Putamen (tissue), 1 donor: ENCODE measurements around the gene IPMK.

Source experiments
- DNase-seq: peaks from one replicate; pipeline ENCODE4 v3.0.0-alpha.2; 2016; ENCODE audit warnings: low spot score

The IPMK gene

GRCh38 chr10:58267713-58268453 is at the start of gene IPMK:
Gene IPMK (minus strand): TSS chr10:58267894. CDS start chr10:58267611, 283 bp downstream.
- peak; percentile 95 for DNase-seq

- no peak for DNase-seq
These were observed 49.2 kb upstream of the IPMK start for GRCh38 chr10:58316874-58317273.

- DNase-seq: no peak
These were observed 43.3 kb upstream of the IPMK start for GRCh38 chr10:58311026-58311425.

GRCh38 chr10:58307676-58308075 is 40.0 kb upstream of the IPMK start:
- no peak for DNase-seq

- DNase-seq: no peak
These were observed 38.1 kb upstream of the IPMK start for GRCh38 chr10:58305821-58306220.

- no peak for DNase-seq
These were observed 36.5 kb upstream of the IPMK start for GRCh38 chr10:58304099-58304633.

GRCh38 chr10:58302254-58302653 is 34.6 kb upstream of the IPMK start:
- DNase-seq: no peak

GRCh38 chr10:58300676-58301075 is 33.0 kb upstream of the IPMK start:
- DNase-seq: no peak

GRCh38 chr10:58299580-58299979 is 31.9 kb upstream of the IPMK start:
- DNase-seq: peak; percentile 25

GRCh38 chr10:58293989-58294388 is 26.3 kb upstream of the IPMK start:
- DNase-seq: no peak

GRCh38 chr10:58291538-58292174 is 24.0 kb upstream of the IPMK start:
- DNase-seq: peak; percentile 36

- no peak for DNase-seq
These were observed 14.9 kb upstream of the IPMK start for GRCh38 chr10:58282615-58283014.

- no peak for DNase-seq
These were observed 13.5 kb upstream of the IPMK start for GRCh38 chr10:58281092-58281752.

GRCh38 chr10:58280477-58280876 is 12.8 kb upstream of the IPMK start:
- DNase-seq: no peak

- DNase-seq: no peak
These were observed 11.2 kb upstream of the IPMK start for GRCh38 chr10:58278962-58279307.

GRCh38 chr10:58278274-58278961 is 10.7 kb upstream of the IPMK start:
- DNase-seq: no peak

GRCh38 chr10:58275908-58276307 is 8.2 kb upstream of the IPMK start:
- DNase-seq: no peak

GRCh38 chr10:58275261-58275660 is 7.6 kb upstream of the IPMK start:
- DNase-seq: no peak

- no peak for DNase-seq
These were observed 2.1 kb upstream of the IPMK start for GRCh38 chr10:58269782-58270290.

GRCh38 chr10:58268946-58269781 is 1.5 kb upstream of the IPMK start, which contains the start of gene CISD1:
Gene CISD1 (plus strand): TSS chr10:58269162. CDS start chr10:58269274, 112 bp downstream.
- DNase-seq: peak; percentile 97

GRCh38 chr10:58268454-58268945 is 806 bp upstream of the IPMK start:
- DNase-seq: no peak
